HG03108 (cell line): Measurements from ENCODE around the gene SERPING1.

Experiments
- ATAC-seq: cut with Tn5 transposase; IDR thresholded peaks from one replicate; pipeline ENCODE4 v1.9.1; 2021; ENCODE audit warnings: moderate library complexity; ENCODE audit not compliant: unreplicated experiment

The SERPING1 gene

DNA sequence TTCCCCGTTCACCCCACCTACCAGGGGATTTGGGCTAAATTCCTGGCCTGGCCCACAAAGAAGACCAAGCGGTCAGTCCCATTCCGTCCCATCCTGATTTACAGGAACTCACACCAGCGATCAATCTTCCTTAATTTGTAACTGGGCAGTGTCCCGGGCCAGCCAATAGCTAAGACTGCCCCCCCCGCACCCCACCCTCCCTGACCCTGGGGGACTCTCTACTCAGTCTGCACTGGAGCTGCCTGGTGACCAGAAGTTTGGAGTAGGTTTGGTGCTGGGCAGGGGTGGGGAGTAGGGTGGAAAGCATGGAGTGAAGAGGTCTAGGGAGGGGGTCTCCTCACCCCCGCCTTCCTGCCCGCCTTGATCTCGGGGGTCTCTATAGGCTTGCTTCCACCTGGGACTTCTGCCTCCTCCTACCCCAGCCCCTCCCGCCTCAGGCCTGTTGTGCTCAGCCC is at the start of gene SERPING1:
TSS of gene SERPING1 (plus strand) at position 225 of the 455 bp plus-strand sequence. CDS start 586 bp downstream, outside the sequence.
- no peak for ATAC-seq

- peak; percentile 86 for ATAC-seq
Observed at GRCh38 chr11:57547854-57548377, 49.6 kb upstream of the SERPING1 start.

- no peak for ATAC-seq
Observed at GRCh38 chr11:57549983-57550382, 47.5 kb upstream of the SERPING1 start.

DNA sequence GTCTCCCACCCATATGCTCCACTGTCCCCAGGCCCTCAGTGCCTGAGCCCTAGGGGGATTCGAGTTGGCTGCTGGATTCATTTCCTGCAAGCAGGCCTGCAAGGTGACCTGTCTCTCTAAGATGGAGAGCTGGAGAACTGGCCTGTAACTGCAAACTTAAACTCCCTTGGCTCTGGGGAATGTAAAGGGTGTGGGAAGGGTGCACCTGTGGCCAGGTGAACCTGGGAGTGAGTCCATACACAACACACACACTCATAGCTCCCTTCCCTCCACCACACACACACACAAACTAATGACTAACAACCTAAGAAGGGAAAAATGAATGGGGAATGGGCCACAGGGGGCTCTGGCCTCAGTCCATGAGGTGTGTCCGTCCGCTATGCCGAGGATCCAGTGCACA is 45.5 kb upstream of the SERPING1 start:
- no peak for ATAC-seq

DNA sequence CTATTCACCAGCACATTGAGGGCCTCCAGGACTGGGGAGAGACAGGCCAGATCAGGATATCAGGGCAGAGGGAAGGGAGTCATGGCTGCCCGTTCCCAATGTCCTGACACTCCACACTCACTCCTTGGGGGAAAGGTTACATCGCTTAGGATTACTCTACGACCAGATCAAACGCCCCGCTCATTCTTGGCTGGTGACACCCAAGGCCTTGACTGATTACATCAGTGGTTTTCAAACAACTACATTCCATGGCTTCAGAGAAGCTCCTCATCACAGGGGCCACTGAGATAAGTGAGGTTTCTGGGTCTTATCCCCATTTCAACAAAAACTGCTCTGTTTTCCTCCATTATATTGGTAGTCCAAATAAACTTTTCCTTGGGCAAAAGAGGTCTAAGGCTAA is 45.0 kb upstream of the SERPING1 start:
- no peak for ATAC-seq

- no peak for ATAC-seq
Observed at GRCh38 chr11:57555393-57555792, 42.1 kb upstream of the SERPING1 start.

DNA sequence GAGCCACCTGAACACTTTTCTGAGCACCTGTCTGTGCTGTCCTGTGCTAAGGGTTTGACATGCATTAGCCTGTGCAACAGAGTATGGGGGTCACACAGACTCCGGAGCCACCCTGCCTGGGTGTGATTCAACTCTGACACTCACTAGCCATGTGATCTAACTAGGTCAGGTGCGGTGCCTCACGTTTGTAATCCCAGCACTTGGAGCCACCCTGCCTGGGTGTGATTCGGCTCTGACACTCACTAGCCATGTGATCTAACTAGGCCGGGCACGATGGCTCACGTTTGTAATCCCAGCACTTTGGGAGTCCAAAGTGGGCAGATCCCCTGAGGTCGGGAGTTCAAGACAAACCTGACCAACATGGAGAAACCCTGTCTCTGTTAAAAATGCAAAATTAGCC is 41.4 kb upstream of the SERPING1 start:
- ATAC-seq, result no peak

DNA sequence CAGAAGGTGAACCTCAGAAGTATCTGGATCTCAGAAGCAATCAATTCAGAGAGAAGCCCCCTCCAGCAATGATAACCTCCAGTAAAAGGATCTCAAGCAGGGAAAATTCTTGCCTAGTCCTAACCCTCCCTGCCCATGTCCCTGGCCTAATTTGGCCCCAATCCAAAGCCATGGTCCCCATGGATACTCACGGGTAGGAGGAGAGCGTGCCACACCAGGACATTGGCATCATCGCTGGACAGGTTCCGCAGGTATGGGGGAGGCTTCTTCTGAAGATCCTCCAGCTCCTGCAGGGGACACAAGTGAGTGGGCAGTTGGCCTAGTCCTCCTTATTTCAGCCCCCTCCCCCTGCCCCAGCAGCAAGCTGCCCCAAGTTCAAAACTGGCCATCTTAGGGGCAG is 37.3 kb upstream of the SERPING1 start:
- ATAC-seq, result no peak

DNA sequence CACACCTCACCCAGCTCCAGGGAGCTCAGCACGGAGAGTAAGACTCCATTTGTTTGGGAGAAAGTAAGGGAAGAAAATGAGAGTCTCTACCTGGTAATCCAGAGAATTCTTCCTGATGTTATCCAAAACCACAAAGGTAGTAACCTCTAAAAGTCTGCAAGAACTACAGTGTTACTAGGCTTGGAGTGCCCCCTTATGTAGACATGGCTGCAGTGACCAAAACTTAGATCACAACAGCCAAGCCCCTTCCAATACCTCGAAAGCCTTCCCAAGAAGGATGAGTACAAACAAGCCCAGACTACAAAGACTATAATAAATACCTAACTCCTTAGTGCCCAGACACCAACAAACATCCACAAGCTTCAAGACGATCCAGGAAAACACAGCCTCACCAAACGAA is 34.9 kb upstream of the SERPING1 start:
- ATAC-seq, result no peak

- peak; percentile 65 for ATAC-seq
Observed at GRCh38 chr11:57566005-57566904, 31.2 kb upstream of the SERPING1 start.

DNA sequence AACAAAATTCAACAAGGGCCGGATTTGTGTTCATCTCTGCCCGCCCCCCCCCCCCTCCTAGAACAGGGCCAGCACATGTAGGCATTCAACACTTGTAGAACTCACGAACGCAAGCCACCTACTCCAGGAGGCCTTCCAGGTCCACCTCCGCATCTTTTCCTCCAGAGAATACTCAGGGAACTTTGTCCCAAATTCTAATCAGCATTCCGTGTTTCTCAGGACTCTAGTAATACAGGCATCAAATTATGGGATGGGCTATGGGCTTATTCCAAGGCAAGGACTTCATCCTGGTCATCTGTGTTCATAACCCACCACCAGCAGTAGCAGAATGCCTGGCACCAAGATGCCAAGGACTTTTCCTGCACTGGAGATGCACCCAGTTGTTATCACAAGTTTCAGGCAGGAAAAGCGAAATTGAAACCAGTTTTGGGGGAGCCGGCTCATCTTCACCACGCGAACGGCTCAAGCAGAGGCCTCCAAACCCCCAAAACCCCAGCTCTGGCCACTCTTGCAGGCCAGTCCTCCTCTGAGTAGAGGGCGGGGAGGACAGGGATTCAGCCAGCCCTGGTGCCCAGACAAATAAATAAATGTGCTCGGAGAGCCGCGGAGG is 30.5 kb upstream of the SERPING1 start:
- ATAC-seq, result no peak

GRCh38 chr11:57567515-57568329 is 29.8 kb upstream of the SERPING1 start, which contains the start of gene UBE2L6:
TSS of gene UBE2L6 (minus strand) at chr11:57567672. CDS start at chr11:57567611, 61 bp downstream.
- ATAC-seq, result peak; percentile 53

DNA sequence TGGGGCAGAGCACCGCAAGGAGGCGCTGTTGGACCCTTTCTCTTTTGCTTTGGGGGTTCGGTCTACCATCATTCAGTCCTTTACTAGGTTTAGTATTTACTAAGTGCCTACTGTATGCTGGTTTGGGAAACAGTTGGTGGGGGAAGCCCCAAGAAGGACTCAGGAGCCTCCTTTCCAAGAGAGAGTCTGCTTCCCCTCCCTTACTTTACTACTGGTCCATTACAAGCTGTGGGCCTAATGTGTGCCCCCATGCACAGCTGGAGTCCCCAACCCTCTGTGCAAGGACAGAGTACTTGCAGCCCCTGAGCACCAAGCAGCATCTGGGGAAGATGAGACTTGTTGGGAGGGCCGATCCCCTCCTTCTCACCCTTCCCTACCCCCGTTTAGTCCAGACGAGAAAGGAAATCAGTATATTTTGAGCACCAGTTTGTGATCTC is 29.1 kb upstream of the SERPING1 start:
- ATAC-seq, result peak; percentile 4

GRCh38 chr11:57571606-57572005 is 25.9 kb upstream of the SERPING1 start:
- no peak for ATAC-seq

GRCh38 chr11:57574061-57574460 is 23.4 kb upstream of the SERPING1 start:
- ATAC-seq, result no peak

- no peak for ATAC-seq
Observed at GRCh38 chr11:57584341-57584740, 13.1 kb upstream of the SERPING1 start.

- no peak for ATAC-seq
Observed at GRCh38 chr11:57585301-57585700, 12.2 kb upstream of the SERPING1 start.

GRCh38 chr11:57586711-57587245 is 10.7 kb upstream of the SERPING1 start:
- no peak for ATAC-seq

DNA sequence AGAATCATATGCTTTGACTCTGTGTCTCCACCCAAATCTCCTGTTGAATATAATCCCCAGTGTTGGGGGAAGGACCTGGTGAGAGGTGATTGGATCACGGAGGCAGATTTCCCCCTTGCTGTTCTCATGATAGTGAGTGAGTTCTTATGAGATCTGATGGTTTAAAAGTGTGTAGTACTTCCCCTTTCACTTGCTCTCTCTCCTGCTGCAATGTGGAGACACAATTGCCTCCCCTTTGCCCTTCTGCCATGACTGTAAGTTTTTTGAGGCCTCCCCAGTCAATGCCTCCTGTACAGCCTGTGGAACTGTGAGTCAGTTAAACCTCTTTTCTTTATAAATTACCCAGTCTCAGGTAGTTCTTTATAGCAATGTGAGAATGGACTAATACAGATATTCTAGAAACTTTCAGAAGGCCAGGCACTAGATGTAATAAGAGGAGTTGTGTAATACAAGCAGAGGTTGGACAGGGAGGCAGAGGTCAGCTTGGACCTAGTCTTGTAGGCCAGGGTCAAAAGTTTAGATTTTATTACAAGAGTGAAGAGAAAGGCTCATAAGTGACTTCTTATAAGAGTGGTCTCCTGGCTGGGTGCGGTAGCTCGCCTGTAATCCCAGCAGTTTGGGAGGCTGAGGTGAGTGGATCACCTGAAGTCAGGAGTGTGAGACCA is 9.3 kb upstream of the SERPING1 start:
- ATAC-seq, result no peak

GRCh38 chr11:57596266-57596885 is 1.1 kb upstream of the SERPING1 start:
- ATAC-seq, result no peak
